Measurements from ENCODE around the gene ZNF346. TPM values are rescaled to one million over a fixed set of nuclear protein-coding genes. Genes with fewer than 3 reads are reported as not detected.

ZNF346 gene
- total and polyA plus RNA-seq, 2 of the 13 experiments (the other 11 are each of a cell fraction or from before 2014, with no cell fraction given): 8.6 to 19.4 TPM

DNA sequence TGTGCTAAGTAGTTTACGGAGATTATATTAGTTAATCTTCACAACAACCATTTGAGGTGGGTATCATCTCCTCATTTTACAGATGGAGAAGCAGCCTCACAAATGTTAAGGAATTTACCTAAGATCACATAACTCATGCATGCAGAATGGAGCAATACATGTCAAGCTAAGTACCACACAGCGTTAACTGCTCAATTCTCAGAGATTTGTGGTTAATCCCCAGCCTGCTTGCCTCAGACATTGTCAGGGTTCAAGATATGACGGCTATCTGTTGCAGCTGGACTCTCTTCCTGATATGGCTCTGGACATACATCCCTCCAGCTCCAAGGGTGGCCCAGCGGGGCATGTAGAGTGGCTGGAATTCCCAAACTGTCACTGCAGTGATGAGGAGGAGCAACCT lies 7.3 kb upstream of the ZNF346 start (continued):
- TF ChIP-seq, protein P1, sequence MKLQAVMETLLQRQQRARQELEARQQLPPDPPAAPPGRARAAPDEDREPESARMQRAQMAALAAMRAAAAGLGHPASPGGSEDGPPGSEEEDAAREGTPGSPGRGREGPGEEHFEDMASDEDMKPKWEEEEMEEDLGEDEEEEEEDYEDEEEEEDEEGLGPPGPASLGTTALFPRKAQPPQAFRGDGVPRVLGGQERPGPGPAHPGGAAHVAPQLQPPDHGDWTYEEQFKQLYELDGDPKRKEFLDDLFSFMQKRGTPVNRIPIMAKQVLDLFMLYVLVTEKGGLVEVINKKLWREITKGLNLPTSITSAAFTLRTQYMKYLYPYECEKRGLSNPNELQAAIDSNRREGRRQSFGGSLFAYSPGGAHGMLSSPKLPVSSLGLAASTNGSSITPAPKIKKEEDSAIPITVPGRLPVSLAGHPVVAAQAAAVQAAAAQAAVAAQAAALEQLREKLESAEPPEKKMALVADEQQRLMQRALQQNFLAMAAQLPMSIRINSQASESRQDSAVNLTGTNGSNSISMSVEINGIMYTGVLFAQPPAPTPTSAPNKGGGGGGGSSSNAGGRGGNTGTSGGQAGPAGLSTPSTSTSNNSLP (IDR thresholded peaks at IDR 0.05; ENCODE audit: low read depth, low read length): no peak
- TF ChIP-seq, protein P2, sequence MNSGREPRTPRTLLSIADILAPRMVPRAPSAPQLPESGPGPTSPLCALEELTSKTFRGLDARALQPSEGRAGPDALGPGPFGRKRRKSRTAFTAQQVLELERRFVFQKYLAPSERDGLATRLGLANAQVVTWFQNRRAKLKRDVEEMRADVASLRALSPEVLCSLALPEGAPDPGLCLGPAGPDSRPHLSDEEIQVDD (CRISPR knock-in tag; IDR thresholded peaks at IDR 0.05; ENCODE audit: borderline replicate concordance): no peak
- TF ChIP-seq, protein P3, sequence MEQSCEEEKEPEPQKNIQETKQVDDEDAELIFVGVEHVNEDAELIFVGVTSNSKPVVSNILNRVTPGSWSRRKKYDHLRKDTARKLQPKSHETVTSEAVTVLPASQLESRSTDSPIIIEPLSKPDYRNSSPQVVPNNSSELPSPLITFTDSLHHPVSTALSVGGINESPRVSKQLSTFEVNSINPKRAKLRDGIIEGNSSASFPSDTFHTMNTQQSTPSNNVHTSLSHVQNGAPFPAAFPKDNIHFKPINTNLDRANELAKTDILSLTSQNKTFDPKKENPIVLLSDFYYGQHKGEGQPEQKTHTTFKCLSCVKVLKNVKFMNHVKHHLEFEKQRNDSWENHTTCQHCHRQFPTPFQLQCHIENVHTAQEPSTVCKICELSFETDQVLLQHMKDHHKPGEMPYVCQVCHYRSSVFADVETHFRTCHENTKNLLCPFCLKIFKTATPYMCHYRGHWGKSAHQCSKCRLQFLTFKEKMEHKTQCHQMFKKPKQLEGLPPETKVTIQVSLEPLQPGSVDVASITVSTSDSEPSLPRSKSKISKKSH (CRISPR knock-in tag; IDR thresholded peaks at IDR 0.05; ENCODE audit: borderline replicate concordance): no peak
- no peak for TF ChIP-seq DNMT1 (CRISPR knock-in tag; IDR thresholded peaks at IDR 0.05)
- no peak for TF ChIP-seq SMYD3 (CRISPR knock-in tag; IDR thresholded peaks at IDR 0.05)
- no peak for TF ChIP-seq HCFC1 (IDR thresholded peaks at IDR 0.05; ENCODE audit: low read depth, low read length)
- TF ChIP-seq RARG (CRISPR knock-in tag; IDR thresholded peaks at IDR 0.05; ENCODE audit: low read depth): no peak
- no peak for TF ChIP-seq JDP2 (CRISPR knock-in tag; IDR thresholded peaks at IDR 0.05; ENCODE audit: borderline replicate concordance)
- TF ChIP-seq ZNF143 (CRISPR knock-in tag; IDR thresholded peaks at IDR 0.05): no peak
- TF ChIP-seq, protein P4, sequence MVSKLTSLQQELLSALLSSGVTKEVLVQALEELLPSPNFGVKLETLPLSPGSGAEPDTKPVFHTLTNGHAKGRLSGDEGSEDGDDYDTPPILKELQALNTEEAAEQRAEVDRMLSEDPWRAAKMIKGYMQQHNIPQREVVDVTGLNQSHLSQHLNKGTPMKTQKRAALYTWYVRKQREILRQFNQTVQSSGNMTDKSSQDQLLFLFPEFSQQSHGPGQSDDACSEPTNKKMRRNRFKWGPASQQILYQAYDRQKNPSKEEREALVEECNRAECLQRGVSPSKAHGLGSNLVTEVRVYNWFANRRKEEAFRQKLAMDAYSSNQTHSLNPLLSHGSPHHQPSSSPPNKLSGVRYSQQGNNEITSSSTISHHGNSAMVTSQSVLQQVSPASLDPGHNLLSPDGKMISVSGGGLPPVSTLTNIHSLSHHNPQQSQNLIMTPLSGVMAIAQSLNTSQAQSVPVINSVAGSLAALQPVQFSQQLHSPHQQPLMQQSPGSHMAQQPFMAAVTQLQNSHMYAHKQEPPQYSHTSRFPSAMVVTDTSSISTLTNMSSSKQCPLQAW (CRISPR knock-in tag; IDR thresholded peaks at IDR 0.05): no peak
